Trophoblast cell (in vitro differentiated cells and primary cell): ENCODE data around the gene GRM4.

Source experiments
- DNase-seq, 2 donors: peaks; one replicate each; pipeline ENCODE4 v3.0.0-alpha.2; 2016
- H2AFZ ChIP-seq: 2 replicates; pipeline ENCODE4 v1.6.1; 2013; ENCODE audit warnings: low read length, moderate library complexity, mild to moderate bottlenecking; ENCODE audit not compliant: insufficient read depth, poor library complexity
- H2AK5ac ChIP-seq: 2 replicates; pipeline ENCODE4 v1.6.1; 2013; ENCODE audit warnings: mild to moderate bottlenecking, low read length
- H2BK120ac ChIP-seq: 2 replicates; pipeline ENCODE4 v1.6.1; 2013; ENCODE audit warnings: low read length, mild to moderate bottlenecking, moderate library complexity; ENCODE audit not compliant: insufficient read depth, poor library complexity
- H2BK12ac ChIP-seq: 2 replicates; pipeline ENCODE4 v1.6.1; 2013; ENCODE audit warnings: mild to moderate bottlenecking, low read length, moderate library complexity
- H2BK5ac ChIP-seq: 2 replicates; pipeline ENCODE4 v1.6.1; 2013; ENCODE audit warnings: low read length, low read depth, moderate library complexity, mild to moderate bottlenecking; ENCODE audit not compliant: poor library complexity
- H3K14ac ChIP-seq: 2 replicates; pipeline ENCODE4 v1.6.1; 2013; ENCODE audit warnings: mild to moderate bottlenecking, low read length
- H3K18ac ChIP-seq: 2 replicates; pipeline ENCODE4 v1.6.1; 2013; ENCODE audit warnings: mild to moderate bottlenecking, low read length
- H3K23ac ChIP-seq: 2 replicates; pipeline ENCODE4 v1.6.1; 2013; ENCODE audit warnings: low read length
- H3K27ac ChIP-seq: 2 replicates; pipeline ENCODE4 v1.5.1; 2013; ENCODE audit warnings: low read depth, mild to moderate bottlenecking, inconsistent platforms, low read length, moderate library complexity
- H3K27me3 ChIP-seq: 2 replicates; pipeline ENCODE4 v1.6.1; 2013; ENCODE audit warnings: inconsistent platforms, mild to moderate bottlenecking, low read length, moderate library complexity; ENCODE audit not compliant: insufficient read depth
- H3K36me3 ChIP-seq, 2 experiments: 1 replicate in 1 of 2; 2 replicates in 1 of 2; pipeline ENCODE4 v1.6.1; 2013; ENCODE audit warnings: low read length in 2 of 2, mild to moderate bottlenecking in 2 of 2, moderate library complexity in 1 of 2; ENCODE audit not compliant: insufficient read depth in 2 of 2, control insufficient read depth in 1 of 2
- H3K4ac ChIP-seq: 2 replicates; pipeline ENCODE4 v1.6.1; 2013; ENCODE audit warnings: low read depth, mild to moderate bottlenecking, low read length, moderate library complexity
- H3K4me1 ChIP-seq, 2 experiments: 1 replicate in 1 of 2; 2 replicates in 1 of 2; pipeline ENCODE4 v1.6.1; 2013; ENCODE audit warnings: low read length in 2 of 2, mild to moderate bottlenecking in 2 of 2, moderate library complexity in 1 of 2; ENCODE audit not compliant: insufficient read depth in 2 of 2, control insufficient read depth in 1 of 2
- H3K4me2 ChIP-seq: 2 replicates; pipeline ENCODE4 v1.6.1; 2013; ENCODE audit warnings: inconsistent platforms, mild to moderate bottlenecking, low read length, moderate library complexity
- H3K4me3 ChIP-seq: 2 replicates; pipeline ENCODE4 v1.5.1; 2013; ENCODE audit warnings: mild to moderate bottlenecking, low read depth, low read length, inconsistent platforms
- H3K79me1 ChIP-seq: one replicate; pipeline ENCODE4 v1.6.1; 2013; ENCODE audit warnings: low read length
- H3K79me2 ChIP-seq: 2 replicates; pipeline ENCODE4 v1.6.1; 2013; ENCODE audit warnings: low read length, mild to moderate bottlenecking; ENCODE audit not compliant: control insufficient read depth, insufficient read depth, poor library complexity
- H3K9ac ChIP-seq: 2 replicates; pipeline ENCODE4 v1.6.1; 2013; ENCODE audit warnings: mild to moderate bottlenecking, low read length
- H3K9me3 ChIP-seq: 2 replicates; pipeline ENCODE4 v1.6.1; 2013; ENCODE audit warnings: low read depth, mild to moderate bottlenecking, control low read depth, inconsistent platforms, low read length; ENCODE audit not compliant: insufficient read depth
- H4K12ac ChIP-seq: 2 replicates; pipeline ENCODE4 v1.6.1; 2013; ENCODE audit warnings: low read depth, mild to moderate bottlenecking, low read length, moderate library complexity
- H4K8ac ChIP-seq: 2 replicates; pipeline ENCODE4 v1.6.1; 2013; ENCODE audit warnings: low read depth, mild to moderate bottlenecking, low read length, moderate library complexity
- H4K91ac ChIP-seq: one replicate; pipeline ENCODE4 v1.6.1; 2013; ENCODE audit warnings: low read depth, mild to moderate bottlenecking, low read length, moderate library complexity
- WGBS: extraction: QIAGEN DNeasy Blood & Tissue Kit; methylation state at CpG from one replicate; pipeline ENCODE4 v1.1.7; 2013; ENCODE audit warnings: missing lambda C conversion rate; ENCODE audit not compliant: insufficient read length, insufficient coverage; ENCODE audit errors: extremely low coverage; 5-methylcytosine and 5-hydroxymethylcytosine counted together

Gene GRM4

GRCh38 chr6:34144581-34145160 lies 1.2 kb downstream of the GRM4 start:
- Histone ChIP-seq H2BK120ac (no peak overlapping the region), H2AFZ (no peak overlapping the region), H3K27me3 (peaks cover 43% of the 10 kb centered on the region), H4K91ac (no peak overlapping the region), H3K4ac (no peak overlapping the region), H3K79me2 (no peaks in the 10 kb centered on the region), H2BK12ac (no peak overlapping the region), H3K23ac (no peak overlapping the region), H4K8ac (no peak overlapping the region), H3K27ac (no peak overlapping the region), H3K79me1 (no peaks in the 10 kb centered on the region), H3K4me1 (peaks cover 5 to 17% of the 10 kb centered on the region in 2 experiments), H3K4me2 (peak overlapping the region; percentile 91), H2AK5ac (no peak overlapping the region), H3K18ac (no peak overlapping the region), H3K36me3 (no peaks in the 10 kb centered on the region), H3K9ac (no peak overlapping the region), H3K4me3 (no peak overlapping the region), H3K9me3 (peaks cover 3% of the 10 kb centered on the region), H2BK5ac (no peak overlapping the region), H4K12ac (no peak overlapping the region), H3K14ac (no peak overlapping the region)
- no CpG with 5 or more reads among the region's 58 CpGs for WGBS
- no peak for DNase-seq

DNA sequence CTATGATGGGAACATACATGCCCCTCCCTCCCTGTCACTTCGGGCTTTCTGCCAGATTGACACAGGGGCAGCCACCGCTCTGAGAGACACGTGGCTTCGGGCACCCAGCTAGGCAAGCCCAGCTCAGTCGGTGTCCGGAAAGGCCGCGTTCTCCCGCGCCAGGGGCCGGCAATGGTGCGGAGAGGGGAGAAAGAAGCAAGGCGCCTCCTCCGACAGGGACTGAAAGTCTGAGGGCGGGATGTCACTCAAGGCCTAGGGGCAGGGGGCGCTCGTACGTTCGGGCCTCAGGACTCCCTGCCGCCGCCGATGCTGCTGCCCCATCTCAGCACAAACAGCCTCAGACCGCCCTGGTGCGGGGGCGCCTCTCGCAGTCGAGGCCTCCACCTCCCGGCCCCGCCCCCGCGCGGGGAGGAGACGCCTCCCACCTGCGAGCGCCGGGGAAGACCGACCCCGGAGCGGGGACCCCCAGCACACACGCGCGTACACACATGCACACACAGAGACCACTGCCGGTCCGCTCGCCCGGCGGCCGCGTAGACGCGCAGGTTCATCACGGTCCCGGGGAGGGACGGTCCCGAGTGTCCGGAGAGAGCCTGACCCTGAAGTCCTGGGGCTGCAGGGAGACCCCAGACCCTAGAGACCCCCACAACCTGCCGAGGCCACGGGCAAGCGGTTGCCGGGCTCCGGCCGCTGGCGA lies 1.9 kb downstream of the GRM4 start:
- H2AFZ ChIP-seq = peak overlapping the region; percentile 58
- no peaks in the 10 kb centered on the region for H3K79me1 ChIP-seq
- no peak for DNase-seq
- no peak overlapping the region for H2BK120ac ChIP-seq
- H4K91ac ChIP-seq = no peak overlapping the region
- H2BK12ac ChIP-seq = no peak overlapping the region
- peaks cover 3% of the 10 kb centered on the region for H3K9me3 ChIP-seq
- H3K27me3 ChIP-seq = peaks cover 43% of the 10 kb centered on the region
- no peaks in the 10 kb centered on the region for H3K79me2 ChIP-seq
- no peaks in the 10 kb centered on the region for H3K36me3 ChIP-seq
- no peak overlapping the region for H3K4me3 ChIP-seq
- no CpG with 5 or more reads among the region's 63 CpGs for WGBS
- H3K14ac ChIP-seq = no peak overlapping the region
- H2BK5ac ChIP-seq = no peak overlapping the region
- H2AK5ac ChIP-seq = no peak overlapping the region
- H3K9ac ChIP-seq = no peak overlapping the region
- peaks cover 5 to 17% of the 10 kb centered on the region in 2 experiments for H3K4me1 ChIP-seq
- peak overlapping the region; percentile 91 for H3K4me2 ChIP-seq
- no peak overlapping the region for H4K8ac ChIP-seq
- no peak overlapping the region for H3K27ac ChIP-seq
- H3K23ac ChIP-seq = no peak overlapping the region
- no peak overlapping the region for H3K18ac ChIP-seq
- H4K12ac ChIP-seq = no peak overlapping the region
- no peak overlapping the region for H3K4ac ChIP-seq

DNA sequence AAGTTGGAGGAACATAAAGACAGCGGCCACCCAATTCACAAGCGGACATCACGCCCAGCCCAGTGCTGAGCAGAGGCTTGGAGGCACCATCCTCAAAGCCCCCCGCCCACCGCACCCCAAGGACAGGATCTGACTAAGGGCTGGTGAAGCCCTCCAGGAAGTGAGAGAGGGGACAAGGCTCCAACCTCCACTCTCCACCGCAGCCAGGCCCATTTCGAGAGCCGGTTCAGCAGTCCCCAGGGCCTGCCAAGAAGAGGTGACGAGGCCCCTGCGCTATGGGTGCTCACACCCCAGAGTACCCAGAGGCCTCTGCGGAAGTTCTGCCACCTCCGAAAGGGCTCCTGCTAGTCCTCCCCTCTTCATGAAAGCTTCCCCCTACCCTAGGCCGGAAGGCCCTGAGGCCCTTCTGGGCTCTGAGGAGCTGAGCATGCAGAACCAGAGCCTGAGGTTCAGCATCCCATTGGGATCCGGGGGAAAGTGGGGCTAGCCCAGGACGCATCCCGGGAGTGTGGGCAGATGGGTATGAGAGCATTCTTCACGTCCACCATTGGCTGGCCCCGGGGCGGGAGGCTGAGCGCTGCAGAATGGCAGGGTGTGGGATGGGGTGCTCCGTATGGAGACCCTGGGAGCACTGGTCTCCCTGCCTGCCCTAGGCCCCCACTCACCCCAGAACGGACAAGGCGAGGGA lies 2.5 kb downstream of the GRM4 start:
- no peak overlapping the region for H2AFZ ChIP-seq
- WGBS = no CpG with 5 or more reads among the region's 23 CpGs
- H3K4me1 ChIP-seq = peaks cover 5 to 17% of the 10 kb centered on the region in 2 experiments
- H3K9ac ChIP-seq = no peak overlapping the region
- H3K27ac ChIP-seq = no peak overlapping the region
- DNase-seq = no peak
- H3K4ac ChIP-seq = no peak overlapping the region
- H3K23ac ChIP-seq = no peak overlapping the region
- no peaks in the 10 kb centered on the region for H3K36me3 ChIP-seq
- H3K18ac ChIP-seq = no peak overlapping the region
- H2BK5ac ChIP-seq = no peak overlapping the region
- no peaks in the 10 kb centered on the region for H3K79me2 ChIP-seq
- no peak overlapping the region for H2BK120ac ChIP-seq
- H3K4me2 ChIP-seq = peak overlapping the region; percentile 91
- no peak overlapping the region for H3K4me3 ChIP-seq
- peaks cover 3% of the 10 kb centered on the region for H3K9me3 ChIP-seq
- peaks cover 43% of the 10 kb centered on the region for H3K27me3 ChIP-seq
- H2AK5ac ChIP-seq = no peak overlapping the region
- no peaks in the 10 kb centered on the region for H3K79me1 ChIP-seq
- H3K14ac ChIP-seq = no peak overlapping the region
- no peak overlapping the region for H4K8ac ChIP-seq
- H4K91ac ChIP-seq = no peak overlapping the region
- no peak overlapping the region for H2BK12ac ChIP-seq
- no peak overlapping the region for H4K12ac ChIP-seq

GRCh38 chr6:34142061-34142998 lies 3.6 kb downstream of the GRM4 start:
- no peak overlapping the region for H4K8ac ChIP-seq
- H3K79me2 ChIP-seq = no peaks in the 10 kb centered on the region
- H2BK12ac ChIP-seq = no peak overlapping the region
- H3K27me3 ChIP-seq = peaks cover 43% of the 10 kb centered on the region
- no peak overlapping the region for H3K4ac ChIP-seq
- peak overlapping the region; percentile 1 for H3K4me2 ChIP-seq
- H3K14ac ChIP-seq = no peak overlapping the region
- no peaks in the 10 kb centered on the region for H3K36me3 ChIP-seq
- H2BK120ac ChIP-seq = no peak overlapping the region
- no peaks in the 10 kb centered on the region for H3K79me1 ChIP-seq
- no peak for DNase-seq
- no peak overlapping the region for H3K18ac ChIP-seq
- WGBS = no CpG with 5 or more reads among the region's 29 CpGs
- H2AFZ ChIP-seq = no peak overlapping the region
- peaks cover 5 to 17% of the 10 kb centered on the region in 2 experiments for H3K4me1 ChIP-seq
- no peak overlapping the region for H2BK5ac ChIP-seq
- no peak overlapping the region for H3K9ac ChIP-seq
- H3K4me3 ChIP-seq = no peak overlapping the region
- no peak overlapping the region for H4K91ac ChIP-seq
- H4K12ac ChIP-seq = no peak overlapping the region
- H3K27ac ChIP-seq = no peak overlapping the region
- H3K9me3 ChIP-seq = peaks cover 3% of the 10 kb centered on the region
- H2AK5ac ChIP-seq = no peak overlapping the region
- H3K23ac ChIP-seq = no peak overlapping the region
